ENCODE results near the gene RGMB.

The RGMB gene

GRCh38 chr5:98827588-98828284, 54.3 kb downstream of the RGMB start:
- no peak for DNase-seq

DNA sequence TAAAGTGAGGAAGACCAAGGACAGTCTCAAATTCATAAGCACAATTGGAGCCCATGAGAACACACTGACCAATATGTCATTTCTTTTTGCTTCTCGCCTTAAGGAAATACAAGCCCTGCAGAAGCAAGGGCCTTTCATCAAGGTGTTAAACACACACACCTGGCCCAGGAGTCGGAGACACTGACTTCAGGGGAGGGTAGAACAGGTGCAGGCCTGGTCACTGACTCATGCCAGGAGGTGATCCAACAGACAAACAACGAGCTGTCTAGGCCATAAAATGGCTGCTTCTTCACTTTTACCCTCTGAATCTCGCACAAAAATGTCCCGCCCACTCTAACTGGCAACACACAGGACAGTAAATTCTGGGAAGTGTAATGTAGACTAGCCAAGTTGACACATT, 62.7 kb downstream of the RGMB start:
- DNase-seq: no peak

DNA sequence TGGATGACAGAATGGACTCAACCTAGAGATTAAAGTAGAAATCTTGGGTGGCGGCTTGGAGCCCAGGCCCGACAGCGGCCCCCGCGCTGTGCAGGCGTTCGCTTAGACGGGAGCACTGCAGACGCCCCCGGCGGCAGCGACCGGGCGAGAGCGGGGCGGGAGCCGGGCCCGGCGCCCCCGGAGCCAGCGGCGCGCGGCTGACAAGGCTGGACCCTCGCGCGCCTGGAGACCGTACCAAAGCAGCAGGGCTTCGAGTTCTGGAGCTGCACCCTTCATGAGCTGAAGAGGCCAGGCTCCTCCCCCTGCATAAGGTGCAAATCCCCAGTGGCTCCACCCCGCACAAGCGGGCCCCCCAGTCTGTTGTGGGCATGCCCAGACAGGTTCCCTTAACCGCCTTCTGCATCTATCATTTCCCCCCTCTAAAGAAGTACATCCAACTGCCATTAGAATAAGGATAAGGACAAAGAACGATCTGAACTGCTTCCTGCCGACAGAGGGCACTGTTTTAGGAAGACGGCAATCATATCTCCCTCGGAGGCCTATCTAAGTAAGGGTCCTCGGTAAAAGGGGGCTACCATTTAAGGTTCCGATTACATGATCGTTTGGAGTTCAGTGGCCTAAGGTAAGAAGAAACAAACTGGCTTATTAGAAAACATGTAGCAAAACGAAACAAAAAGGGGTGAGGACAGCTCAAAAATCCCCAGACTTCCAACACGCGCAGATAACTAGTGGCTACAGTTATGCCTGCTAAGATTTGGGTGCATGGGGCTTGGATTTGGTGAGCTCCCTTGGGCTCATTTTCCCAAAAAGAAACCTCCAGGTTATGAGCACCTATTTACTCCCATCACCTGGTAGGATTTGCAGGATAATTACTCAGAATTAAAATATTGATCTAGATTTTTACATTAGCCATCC, 66.3 kb downstream of the RGMB start:
- DNase-seq: no peak

DNA sequence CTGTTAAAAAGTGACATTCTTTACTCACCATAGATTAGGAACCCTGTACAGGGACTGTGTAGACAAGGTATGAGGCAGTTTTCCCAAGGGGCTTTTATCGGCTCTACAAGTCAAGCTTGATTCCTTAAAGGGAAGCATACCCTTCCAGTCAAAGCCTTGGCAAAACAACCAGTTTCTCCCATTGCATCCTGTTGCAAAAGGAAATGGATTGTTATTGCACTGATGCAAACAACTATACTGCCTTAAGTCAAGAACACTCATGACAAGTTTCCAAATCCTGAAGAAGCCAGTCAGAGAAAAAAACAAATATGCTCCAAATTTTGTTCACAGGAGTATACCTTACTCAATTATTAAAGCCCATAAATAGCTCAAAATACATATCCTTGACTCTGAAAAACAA, 67.5 kb downstream of the RGMB start:
- no peak for DNase-seq

GRCh38 chr5:98843481-98843880, 70.0 kb downstream of the RGMB start:
- no peak for DNase-seq

DNA sequence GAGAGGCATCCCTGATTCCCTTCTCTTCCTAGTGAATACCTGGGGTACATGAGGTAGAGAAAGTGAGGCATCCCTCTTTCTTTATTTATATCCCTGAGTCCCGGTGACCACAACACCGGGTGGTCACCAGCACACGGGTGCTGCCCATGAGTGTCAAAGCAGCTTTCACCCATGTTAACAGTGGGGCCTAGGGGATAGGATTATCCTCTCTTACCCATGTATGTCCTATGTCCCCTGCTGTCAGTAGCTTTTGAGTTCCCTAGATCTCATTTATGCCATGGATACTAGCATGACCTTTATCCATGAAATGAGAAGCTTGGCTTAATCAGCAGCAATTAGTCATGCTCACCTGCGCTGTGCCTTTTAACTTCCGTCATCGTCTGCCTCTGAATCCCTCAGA, 71.4 kb downstream of the RGMB start:
- DNase-seq: no peak

DNA sequence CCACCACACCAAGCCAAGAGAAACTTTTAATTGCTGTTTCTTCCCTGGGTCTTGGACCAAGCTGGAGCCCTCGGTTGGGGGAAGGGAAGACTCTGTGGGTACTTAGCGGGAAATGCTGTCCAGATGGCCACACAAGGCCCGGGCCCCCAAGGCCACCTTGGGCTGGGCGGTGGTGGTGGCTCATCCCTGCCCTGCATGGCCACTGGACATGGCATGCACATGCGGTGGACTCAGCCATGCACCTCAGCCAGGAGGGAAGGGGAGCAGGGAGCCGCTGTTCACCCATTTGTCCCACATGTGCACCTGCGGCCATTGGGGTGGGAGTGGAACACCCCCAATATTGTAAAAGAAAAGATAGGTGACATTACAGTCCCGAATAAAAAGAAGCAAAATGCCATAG, 72.4 kb downstream of the RGMB start:
- DNase-seq: no peak

Measured in inflammatory macrophage (primary cell).